ENCODE results near the gene EIF2AK2.
A peak's percentile ranks its signal among the peaks of the same experiment; 100 is the strongest.
"Not testable (repeated sequence)": the region's sequence is repeated elsewhere in the genome, so short reads cannot be mapped to it uniquely, and the experiment has no call there.

Gene EIF2AK2

GRCh38 chr2:37156857-37157714 lies at the start of gene EIF2AK2:
Gene EIF2AK2 (minus strand): TSS chr2:37156980. CDS start chr2:37147806, 9,174 bp downstream.
- DNase-seq (ENCODE audit: low read depth in 2 of 2): peak; percentile 72 to 73

- no peak for DNase-seq (ENCODE audit: low read depth in 2 of 2)
Measured at GRCh38 chr2:37205689-37206341, 49.0 kb upstream of the EIF2AK2 start.

- DNase-seq (ENCODE audit: low read depth in 2 of 2): not testable (repeated sequence)
Measured at GRCh38 chr2:37205071-37205661, 48.4 kb upstream of the EIF2AK2 start.

- no peak for DNase-seq (ENCODE audit: low read depth in 2 of 2)
Measured at GRCh38 chr2:37203708-37204107, 46.9 kb upstream of the EIF2AK2 start.

GRCh38 chr2:37201766-37202165 lies 45.0 kb upstream of the EIF2AK2 start:
- peak; percentile 47 to 52 for DNase-seq (ENCODE audit: low read depth in 2 of 2)

- DNase-seq (ENCODE audit: low read depth in 2 of 2): no peak
Measured at GRCh38 chr2:37201208-37201607, 44.4 kb upstream of the EIF2AK2 start.

- no peak for DNase-seq (ENCODE audit: low read depth in 2 of 2)
Measured at GRCh38 chr2:37198681-37199065, 41.9 kb upstream of the EIF2AK2 start.

GRCh38 chr2:37196320-37197195 lies 39.8 kb upstream of the EIF2AK2 start, which contains the start of gene CEBPZOS:
Gene CEBPZOS (plus strand): TSS chr2:37196496. CDS start chr2:37199705, 3,209 bp downstream.
- peak; percentile 76 to 77 for DNase-seq (ENCODE audit: low read depth in 2 of 2)

- not testable (repeated sequence) for DNase-seq (ENCODE audit: low read depth in 2 of 2)
Measured at GRCh38 chr2:37195862-37196319, 39.1 kb upstream of the EIF2AK2 start.

- DNase-seq (ENCODE audit: low read depth in 2 of 2): no peak
Measured at GRCh38 chr2:37192551-37192950, 35.8 kb upstream of the EIF2AK2 start.

- no peak for DNase-seq (ENCODE audit: low read depth in 2 of 2)
Measured at GRCh38 chr2:37191747-37192146, 35.0 kb upstream of the EIF2AK2 start.

GRCh38 chr2:37191253-37191652 lies 34.5 kb upstream of the EIF2AK2 start:
- no peak for DNase-seq (ENCODE audit: low read depth in 2 of 2)

GRCh38 chr2:37190290-37190689 lies 33.5 kb upstream of the EIF2AK2 start:
- no peak for DNase-seq (ENCODE audit: low read depth in 2 of 2)

- DNase-seq (ENCODE audit: low read depth in 2 of 2): no peak
Measured at GRCh38 chr2:37189452-37190153, 32.8 kb upstream of the EIF2AK2 start.

- no peak for DNase-seq (ENCODE audit: low read depth in 2 of 2)
Measured at GRCh38 chr2:37188570-37188969, 31.8 kb upstream of the EIF2AK2 start, which contains the start of gene SULT6B1. Gene SULT6B1 (minus strand): TSS chr2:37188670. CDS start chr2:37188640, 30 bp downstream.

- DNase-seq (ENCODE audit: low read depth in 2 of 2): no peak
Measured at GRCh38 chr2:37181726-37182684, 25.2 kb upstream of the EIF2AK2 start.

- no peak for DNase-seq (ENCODE audit: low read depth in 2 of 2)
Measured at GRCh38 chr2:37180640-37181039, 23.9 kb upstream of the EIF2AK2 start.

GRCh38 chr2:37180006-37180639 lies 23.3 kb upstream of the EIF2AK2 start:
- no peak for DNase-seq (ENCODE audit: low read depth in 2 of 2)

- no peak for DNase-seq (ENCODE audit: low read depth in 2 of 2)
Measured at GRCh38 chr2:37173741-37174140, 17.0 kb upstream of the EIF2AK2 start.

All from stimulated activated CD8-positive, alpha-beta memory T cell treated with anti-CD3 and anti-CD28 coated beads, Interleukin-15, amount 100 ng/mL, for 48 hours (primary cell).